ENCODE results near the gene RAB43. TPM values are rescaled to one million over a fixed set of nuclear protein-coding genes. Genes with fewer than 3 reads are reported as not detected.
"Not testable (repeated sequence)": the region's sequence is repeated elsewhere in the genome, so short reads cannot be mapped to it uniquely, and the experiment has no call there.

The RAB43 gene
- total and polyA plus RNA-seq, 8 donors = 4.7 to 18.7 (median 8.9) TPM

DNA sequence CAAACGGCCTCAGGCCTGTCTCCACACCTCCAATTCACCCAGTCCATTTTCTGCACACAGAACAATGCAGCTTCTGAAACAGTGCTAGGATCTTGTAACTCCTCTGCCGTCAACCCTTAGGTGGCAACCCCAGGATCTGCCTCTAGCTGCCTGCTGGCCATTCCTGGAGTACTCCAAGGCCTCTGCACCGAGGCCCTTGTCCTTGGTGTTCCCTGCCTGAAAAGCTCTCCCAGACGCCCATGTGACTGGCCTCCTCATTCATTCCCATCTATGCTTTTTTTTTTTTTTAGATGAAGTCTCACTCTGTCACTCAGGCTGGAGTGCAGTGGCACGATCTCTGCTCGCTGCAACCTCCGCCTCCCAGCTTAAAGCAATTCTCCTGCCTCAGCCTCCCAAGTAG, 18.3 kb downstream of the RAB43 start:
- Histone ChIP-seq H3K27me3 (no peaks in the 10 kb centered on the region), H3K36me3 (no peaks in the 10 kb centered on the region), H3K4me1 (no peaks in the 10 kb centered on the region), H3K4me3 (no peak overlapping the region), H3K27ac (no peak overlapping the region), H3K9me3 (no peaks in the 10 kb centered on the region)
- no peak for TF ChIP-seq CTCF (IDR thresholded peaks at IDR 0.05)
- intact Hi-C loops (cut with DNase I) = no loop called here
- ATAC-seq = no peak
- DNase-seq = no peak
- no peak for FAIRE-seq
- WGBS, 2 donors = 84 to 93% methylated on average over 7 of the region's 7 CpGs

DNA sequence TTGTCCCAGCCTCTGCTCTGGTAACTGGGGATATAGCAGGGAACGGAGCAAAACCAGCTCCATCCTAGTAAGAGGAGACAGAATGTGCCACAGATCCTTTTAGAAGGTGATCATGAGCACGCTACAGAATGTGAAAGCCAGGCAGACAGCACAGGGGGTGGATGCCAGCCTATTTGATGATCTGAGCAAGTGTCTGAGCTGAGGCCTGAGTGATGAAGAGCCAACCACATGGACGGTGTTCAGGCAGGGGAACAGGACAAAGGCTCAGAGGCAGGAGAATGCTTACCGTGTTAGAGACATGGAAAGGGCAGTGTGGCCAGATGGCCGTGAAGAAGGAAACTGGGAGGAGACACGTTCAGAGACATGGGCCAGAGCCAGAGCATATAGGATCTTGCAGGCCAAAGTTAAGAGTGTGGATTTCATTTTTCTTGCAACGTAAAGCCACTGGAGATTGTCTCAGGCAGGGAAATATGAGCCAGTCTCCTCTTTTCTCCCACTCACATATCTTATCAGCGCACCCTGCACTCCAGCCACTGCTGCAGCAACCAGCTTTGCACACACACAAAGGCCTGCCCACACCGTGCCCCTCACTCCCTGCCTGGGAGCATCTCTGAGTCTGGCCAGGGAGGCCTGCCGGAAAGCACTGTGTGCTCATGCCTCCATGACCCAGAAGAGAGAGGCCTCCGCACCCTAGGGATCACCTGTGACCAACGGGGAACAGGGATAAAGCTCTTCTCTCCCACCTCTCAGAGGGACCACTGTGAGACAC, 20.1 kb downstream of the RAB43 start:
- WGBS, 2 donors = 80 to 84% methylated on average over 12 of the region's 12 CpGs
- Histone ChIP-seq H3K27ac (no peak overlapping the region), H3K27me3 (no peaks in the 10 kb centered on the region), H3K36me3 (no peaks in the 10 kb centered on the region), H3K4me3 (no peak overlapping the region), H3K4me1 (no peaks in the 10 kb centered on the region), H3K9me3 (no peaks in the 10 kb centered on the region)
- ATAC-seq (no peak), DNase-seq (peak in 1 of 6 donors; percentile 6), FAIRE-seq (no peak)
- intact Hi-C loops (cut with DNase I) = no loop called here
- no peak for TF ChIP-seq CTCF (IDR thresholded peaks at IDR 0.05)

GRCh38 chr3:129100274-129100673, 21.3 kb downstream of the RAB43 start:
- no peak for TF ChIP-seq CTCF (IDR thresholded peaks at IDR 0.05)
- Histone ChIP-seq H3K4me1 (no peaks in the 10 kb centered on the region), H3K4me3 (no peak overlapping the region), H3K36me3 (no peaks in the 10 kb centered on the region), H3K27me3 (no peaks in the 10 kb centered on the region), H3K9me3 (no peaks in the 10 kb centered on the region), H3K27ac (no peak overlapping the region)
- intact Hi-C loops (cut with DNase I) = no loop called here
- FAIRE-seq (no peak), DNase-seq (no peak), ATAC-seq (no peak)
- 67 to 75% methylated on average over 1 of the region's 1 CpG for WGBS, 2 donors

DNA sequence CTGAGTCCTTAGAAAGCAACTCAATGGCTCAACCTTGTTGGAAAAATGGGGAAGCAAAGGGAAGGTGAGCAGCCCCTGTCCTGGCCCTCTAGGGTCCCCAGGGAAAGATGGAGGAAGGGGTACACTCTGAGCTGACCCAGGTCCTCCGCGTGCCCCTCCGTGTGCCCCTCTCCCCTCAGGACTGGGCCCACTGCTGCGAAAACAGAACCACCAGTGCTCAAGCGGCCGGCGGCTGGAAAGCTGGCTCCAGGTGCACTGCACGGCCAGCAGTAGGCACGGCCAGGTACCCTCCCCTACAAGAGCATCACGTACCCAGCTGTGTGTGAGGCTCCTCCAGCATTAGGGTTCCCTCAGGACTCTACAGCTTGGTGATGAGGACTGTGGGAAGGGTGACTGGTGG, 26.3 kb downstream of the RAB43 start:
- FAIRE-seq = no peak

DNA sequence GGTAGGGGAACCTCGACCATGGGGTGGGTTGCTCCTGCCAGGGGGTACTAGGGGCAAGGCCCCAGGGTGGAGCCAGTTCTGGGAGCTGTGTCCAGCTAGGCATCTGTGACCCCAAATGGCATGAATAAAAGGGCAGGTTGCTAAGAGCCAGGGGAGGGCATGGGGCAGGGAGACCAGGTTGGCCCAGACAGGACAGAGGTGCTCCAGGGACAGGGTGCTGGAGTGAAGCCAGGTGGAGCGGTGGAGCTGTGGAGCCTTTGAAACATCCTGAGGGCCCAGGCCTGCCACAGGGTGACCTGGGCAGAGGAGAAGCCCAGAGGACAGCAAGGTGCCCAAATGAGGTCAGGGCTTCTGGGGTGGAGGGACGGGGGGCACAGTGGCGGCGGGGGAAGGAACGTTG, 33.3 kb downstream of the RAB43 start:
- H3K9me3 ChIP-seq; DNase-seq; intact Hi-C loops (cut with DNase I); H3K4me1 ChIP-seq; H3K27me3 ChIP-seq; H3K27ac ChIP-seq; FAIRE-seq; H3K36me3 ChIP-seq; H3K4me3 ChIP-seq: not testable (repeated sequence)
- WGBS, 2 donors = no CpG with 5 or more reads among the region's 6 CpGs
- peak; percentile 7 to 44 (median 33) for ATAC-seq

More for the DNA sequence above, 26.3 kb downstream of the RAB43 start:
- no peak for TF ChIP-seq CTCF (IDR thresholded peaks at IDR 0.05)
- DNase-seq = no peak
- Histone ChIP-seq H3K36me3 (peaks cover 0 to 17% (median 0%) of the 10 kb centered on the region in 3 donors), H3K9me3 (no peaks in the 10 kb centered on the region), H3K27ac (no peak overlapping the region), H3K27me3 (no peaks in the 10 kb centered on the region), H3K4me1 (no peaks in the 10 kb centered on the region), H3K4me3 (no peak overlapping the region)
- WGBS, 2 donors = 96% methylated on average over 10 of the region's 10 CpGs
- no peak for ATAC-seq
- intact Hi-C loops (cut with DNase I) = loop anchor here in 1 of 3 donors (10.0 kb wide), 1 partner anchor 120 kb away; no protein-coding TSS in a partner anchor

DNA sequence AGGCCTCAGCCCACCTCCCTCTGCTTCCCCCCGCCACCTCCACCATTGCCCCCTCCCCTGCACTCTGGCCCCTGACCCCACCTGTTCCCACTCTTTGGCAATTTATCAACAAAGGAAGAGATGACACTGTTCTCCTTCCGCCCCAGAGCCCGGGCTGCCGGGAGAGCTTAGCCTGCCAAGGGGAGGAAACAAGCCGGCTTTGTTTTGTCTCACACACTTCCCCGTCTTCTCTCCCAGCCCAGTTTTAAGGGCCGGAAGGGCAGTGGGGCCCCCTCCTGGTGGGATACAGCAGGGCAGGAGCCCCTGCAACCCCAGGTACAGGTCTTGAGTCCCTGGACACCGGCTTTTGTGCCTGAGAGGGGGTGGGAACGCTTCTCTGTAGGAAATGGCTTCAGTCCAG, 33.7 kb downstream of the RAB43 start:
- H3K36me3 ChIP-seq; H3K27ac ChIP-seq; H3K4me1 ChIP-seq; intact Hi-C loops (cut with DNase I); H3K4me3 ChIP-seq; H3K27me3 ChIP-seq; H3K9me3 ChIP-seq: not testable (repeated sequence)
- ATAC-seq = peak; percentile 90 to 97 (median 95)
- FAIRE-seq = peak; percentile 96
- WGBS, 2 donors = 0 to 1% methylated on average over 2 to 6 of the region's 9 CpGs
- peak in 5 of 6 donors; percentile 11 to 71 (median 58) for DNase-seq

Measured in pancreas (tissue), 10 donors.